HepG2 (cell line): ENCODE data around the gene DPP7. TPM values are rescaled to one million over a fixed set of nuclear protein-coding genes. Genes with fewer than 3 reads are reported as not detected.
A peak's percentile ranks its signal among the peaks of the same experiment; 100 is the strongest.

ENCODE experiments used
- ATM ChIP-seq: fragments of 450-650 bp; IDR thresholded peaks from 2 replicates; pipeline ENCODE4 v1.7.1; 2017; ENCODE audit warnings: mild to moderate bottlenecking, borderline replicate concordance
- CCDC6 ChIP-seq: sonication (generic); formaldehyde crosslinking; IDR thresholded peaks from 2 replicates; pipeline ENCODE4 v1.8.1; 2022; ENCODE audit warnings: mild to moderate bottlenecking, missing genetic modification reagents, moderate library complexity
- GATAD2A ChIP-seq: IDR thresholded peaks from 2 replicates; pipeline ENCODE4 v1.6.1; 2016
- MEF2D ChIP-seq: sonication (generic); formaldehyde crosslinking; IDR thresholded peaks from 2 replicates; pipeline ENCODE4 v1.5.1; 2020; ENCODE audit warnings: mild to moderate bottlenecking, missing genetic modification reagents
- PHF8 ChIP-seq: sonication (generic); formaldehyde crosslinking; IDR thresholded peaks from 2 replicates; pipeline ENCODE4 v1.5.0; 2020; ENCODE audit warnings: missing genetic modification reagents
- PPARG ChIP-seq: conservative IDR thresholded peaks from 2 replicates; pipeline ENCODE4 v1.6.1; 2016; ENCODE audit warnings: missing biosample characterization, missing genetic modification reagents
- RCOR2 ChIP-seq: IDR thresholded peaks from 2 replicates; pipeline ENCODE4 v1.6.1; 2016; ENCODE audit warnings: missing biosample characterization, missing genetic modification reagents
- SIN3B ChIP-seq: fragments of 150-350 bp; IDR thresholded peaks from 2 replicates; pipeline ENCODE4 v1.6.1; 2014; ENCODE audit warnings: low read length
- SOX6 ChIP-seq, 2 experiments: fragments of 450-650 bp in 1 of 2; sonication (generic) in 1 of 2; formaldehyde crosslinking in 1 of 2; IDR thresholded peaks; 2 replicates each; pipeline versions ENCODE4 v1.4.0 to v1.6.1; 2017 to 2020; ENCODE audit warnings: antibody characterized with exemption in 1 of 2, mild to moderate bottlenecking in 1 of 2, missing genetic modification reagents in 1 of 2
- SP2 ChIP-seq: sonication (generic); formaldehyde crosslinking; IDR thresholded peaks from 2 replicates; pipeline ENCODE4 v1.5.1; 2020; ENCODE audit warnings: mild to moderate bottlenecking, missing genetic modification reagents
- TARDBP ChIP-seq: sonication (generic); formaldehyde crosslinking; IDR thresholded peaks from 2 replicates; pipeline ENCODE4 v1.8.0; 2022; ENCODE audit warnings: mild to moderate bottlenecking, missing genetic modification reagents
- ZNF225 ChIP-seq: sonication (generic); formaldehyde crosslinking; IDR thresholded peaks from 2 replicates; pipeline ENCODE4 v1.4.0; 2020; ENCODE audit warnings: mild to moderate bottlenecking, missing genetic modification reagents
- ZNF468 ChIP-seq: sonication (generic); formaldehyde crosslinking; IDR thresholded peaks from 2 replicates; pipeline ENCODE4 v1.8.0; 2022; ENCODE audit warnings: mild to moderate bottlenecking, moderate library complexity, missing genetic modification reagents
- ZNF547 ChIP-seq: sonication (generic); formaldehyde crosslinking; IDR thresholded peaks from 2 replicates; pipeline ENCODE4 v1.5.1; 2020; ENCODE audit warnings: mild to moderate bottlenecking, missing genetic modification reagents
- ZNF737 ChIP-seq: sonication (generic); formaldehyde crosslinking; IDR thresholded peaks from 2 replicates; pipeline ENCODE4 v1.5.0; 2020; ENCODE audit warnings: missing genetic modification reagents, mild to moderate bottlenecking, borderline replicate concordance
- polyA plus RNA-seq, 8 experiments: library from polyadenylated mRNA; depleted of rRNA in 3 of 8; stranded (reverse) in 7 of 8; unstranded in 1 of 8; fragments of >200 nt; fragmentation: Illumina TruSeq in 4 of 8; extraction: Trizol in 4 of 8; gene quantifications; 2 replicates each; pipeline versions ENCODE4 v1.2.1 to v1.2.3, GENCODE V29; 2011 to 2016; ENCODE audit warnings: low read depth in 4 of 8, missing spikeins in 1 of 8, mixed read lengths in 1 of 8; ENCODE audit not compliant: insufficient read depth in 1 of 8
- total RNA-seq, 5 experiments: library from RNA; depleted of rRNA; stranded (reverse); fragments of >200 nt; fragmentation: Illumina TruSeq; extraction: Trizol; gene quantifications; 2 replicates each; pipeline ENCODE4 v1.2.3, GENCODE V29; 2016; ENCODE audit warnings: low read depth in 1 of 5
- TF ChIP-seq, protein P1 (sequence below): sonication (generic); formaldehyde crosslinking; IDR thresholded peaks from 2 replicates; pipeline ENCODE4 v1.4.0; 2020; ENCODE audit warnings: missing genetic modification reagents
- TF ChIP-seq, protein P2 (sequence below): sonication (generic); formaldehyde crosslinking; IDR thresholded peaks from 2 replicates; pipeline ENCODE4 v1.9.0; 2022; ENCODE audit warnings: low read depth, missing genetic modification reagents
- TF ChIP-seq, protein P3 (sequence below): sonication (generic); formaldehyde crosslinking; IDR thresholded peaks from 2 replicates; pipeline ENCODE4 v1.4.0; 2020; ENCODE audit warnings: mild to moderate bottlenecking, missing genetic modification reagents
- TF ChIP-seq, protein P4 (sequence below): sonication (generic); formaldehyde crosslinking; IDR thresholded peaks from 2 replicates; pipeline ENCODE4 v1.4.0; 2020; ENCODE audit warnings: missing genetic modification reagents
- TF ChIP-seq, protein P5 (sequence below): sonication (generic); formaldehyde crosslinking; IDR thresholded peaks from 2 replicates; pipeline ENCODE4 v1.8.1; 2023; ENCODE audit warnings: mild to moderate bottlenecking, missing genetic modification reagents
- TF ChIP-seq, protein P6 (sequence below): sonication (generic); IDR thresholded peaks from 2 replicates; pipeline ENCODE4 v1.6.1; 2016; ENCODE audit warnings: low read depth, borderline replicate concordance
- TF ChIP-seq, protein P7 (sequence below): sonication (generic); formaldehyde crosslinking; IDR thresholded peaks from 2 replicates; pipeline ENCODE4 v1.8.1; 2023; ENCODE audit warnings: mild to moderate bottlenecking, moderate library complexity, missing genetic modification reagents

The DPP7 gene
- total and polyA plus RNA-seq, 2 of the 13 experiments (the other 11 are each of a cell fraction or from before 2014, with no cell fraction given) = 1.2 to 4.5 TPM

DNA sequence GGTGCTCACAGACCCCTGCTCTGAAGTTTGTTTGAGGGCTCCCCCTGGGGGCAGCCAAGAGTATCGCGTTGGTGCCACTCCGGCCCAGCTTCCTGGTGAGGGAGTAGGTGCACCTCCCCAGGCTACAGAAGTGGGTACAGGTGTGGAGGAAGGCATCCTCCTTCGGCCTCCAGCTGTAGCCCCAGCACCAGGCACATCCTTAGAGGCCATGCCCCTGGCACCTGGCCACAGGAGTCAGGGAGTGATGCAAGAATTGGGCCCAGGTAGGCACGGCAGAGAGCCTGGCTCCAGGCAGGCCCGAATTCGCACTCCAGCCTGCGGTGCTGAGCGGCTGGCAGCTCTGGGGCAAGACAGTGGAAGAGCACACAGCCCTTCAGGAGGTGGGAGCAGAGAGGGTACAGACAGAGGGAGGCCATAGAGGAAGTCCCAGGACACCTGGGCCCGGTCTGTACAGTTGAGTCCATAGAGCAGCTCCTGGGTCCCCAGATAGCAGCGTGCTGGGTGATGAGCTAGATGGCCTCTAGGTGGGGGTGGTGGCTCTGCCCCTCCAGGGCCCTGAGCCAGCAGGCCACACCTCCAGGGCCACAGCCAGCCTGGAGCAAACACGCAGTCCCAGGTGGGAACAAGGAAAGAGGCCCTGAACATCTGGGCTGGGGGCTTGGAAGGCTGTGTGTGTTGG is 46.5 kb downstream of the DPP7 start (continued):
- TF ChIP-seq, protein P1, sequence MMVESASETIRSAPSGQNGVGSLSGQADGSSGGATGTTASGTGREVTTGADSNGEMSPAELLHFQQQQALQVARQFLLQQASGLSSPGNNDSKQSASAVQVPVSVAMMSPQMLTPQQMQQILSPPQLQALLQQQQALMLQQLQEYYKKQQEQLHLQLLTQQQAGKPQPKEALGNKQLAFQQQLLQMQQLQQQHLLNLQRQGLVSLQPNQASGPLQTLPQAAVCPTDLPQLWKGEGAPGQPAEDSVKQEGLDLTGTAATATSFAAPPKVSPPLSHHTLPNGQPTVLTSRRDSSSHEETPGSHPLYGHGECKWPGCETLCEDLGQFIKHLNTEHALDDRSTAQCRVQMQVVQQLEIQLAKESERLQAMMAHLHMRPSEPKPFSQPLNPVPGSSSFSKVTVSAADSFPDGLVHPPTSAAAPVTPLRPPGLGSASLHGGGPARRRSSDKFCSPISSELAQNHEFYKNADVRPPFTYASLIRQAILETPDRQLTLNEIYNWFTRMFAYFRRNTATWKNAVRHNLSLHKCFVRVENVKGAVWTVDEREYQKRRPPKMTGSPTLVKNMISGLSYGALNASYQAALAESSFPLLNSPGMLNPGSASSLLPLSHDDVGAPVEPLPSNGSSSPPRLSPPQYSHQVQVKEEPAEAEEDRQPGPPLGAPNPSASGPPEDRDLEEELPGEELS (CRISPR knock-in tag) = 0 out of 2 replicates have a peak, but pooled peaks have one; percentile 18
- no peak for TF ChIP-seq ZNF737 (CRISPR knock-in tag)
- no peak for TF ChIP-seq SP2 (CRISPR knock-in tag)
- TF ChIP-seq, protein P2, sequence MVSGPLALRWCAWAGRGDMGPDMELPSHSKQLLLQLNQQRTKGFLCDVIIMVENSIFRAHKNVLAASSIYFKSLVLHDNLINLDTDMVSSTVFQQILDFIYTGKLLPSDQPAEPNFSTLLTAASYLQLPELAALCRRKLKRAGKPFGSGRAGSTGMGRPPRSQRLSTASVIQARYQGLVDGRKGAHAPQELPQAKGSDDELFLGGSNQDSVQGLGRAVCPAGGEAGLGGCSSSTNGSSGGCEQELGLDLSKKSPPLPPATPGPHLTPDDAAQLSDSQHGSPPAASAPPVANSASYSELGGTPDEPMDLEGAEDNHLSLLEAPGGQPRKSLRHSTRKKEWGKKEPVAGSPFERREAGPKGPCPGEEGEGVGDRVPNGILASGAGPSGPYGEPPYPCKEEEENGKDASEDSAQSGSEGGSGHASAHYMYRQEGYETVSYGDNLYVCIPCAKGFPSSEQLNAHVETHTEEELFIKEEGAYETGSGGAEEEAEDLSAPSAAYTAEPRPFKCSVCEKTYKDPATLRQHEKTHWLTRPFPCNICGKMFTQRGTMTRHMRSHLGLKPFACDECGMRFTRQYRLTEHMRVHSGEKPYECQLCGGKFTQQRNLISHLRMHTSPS = peak; percentile 34; the same call in 1 of the 2 replicates
- TF ChIP-seq GATAD2A = 0 out of 2 replicates have a peak, but pooled peaks have one; percentile 10
- TF ChIP-seq, protein P3, sequence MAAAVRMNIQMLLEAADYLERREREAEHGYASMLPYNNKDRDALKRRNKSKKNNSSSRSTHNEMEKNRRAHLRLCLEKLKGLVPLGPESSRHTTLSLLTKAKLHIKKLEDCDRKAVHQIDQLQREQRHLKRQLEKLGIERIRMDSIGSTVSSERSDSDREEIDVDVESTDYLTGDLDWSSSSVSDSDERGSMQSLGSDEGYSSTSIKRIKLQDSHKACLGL = 0 out of 2 replicates have a peak, but pooled peaks have one; percentile 60
- TF ChIP-seq ZNF225 (CRISPR knock-in tag) = no peak
- TF ChIP-seq SOX6 (IDR thresholded peaks at IDR 0.05) = no peak
- TF ChIP-seq SOX6 (CRISPR knock-in tag; IDR thresholded peaks at IDR 0.05) = peak; percentile 70
- TF ChIP-seq ATM = no peak
- 0 out of 2 replicates have a peak, but pooled peaks have one; percentile 17 for TF ChIP-seq ZNF468
- TF ChIP-seq, protein P4, sequence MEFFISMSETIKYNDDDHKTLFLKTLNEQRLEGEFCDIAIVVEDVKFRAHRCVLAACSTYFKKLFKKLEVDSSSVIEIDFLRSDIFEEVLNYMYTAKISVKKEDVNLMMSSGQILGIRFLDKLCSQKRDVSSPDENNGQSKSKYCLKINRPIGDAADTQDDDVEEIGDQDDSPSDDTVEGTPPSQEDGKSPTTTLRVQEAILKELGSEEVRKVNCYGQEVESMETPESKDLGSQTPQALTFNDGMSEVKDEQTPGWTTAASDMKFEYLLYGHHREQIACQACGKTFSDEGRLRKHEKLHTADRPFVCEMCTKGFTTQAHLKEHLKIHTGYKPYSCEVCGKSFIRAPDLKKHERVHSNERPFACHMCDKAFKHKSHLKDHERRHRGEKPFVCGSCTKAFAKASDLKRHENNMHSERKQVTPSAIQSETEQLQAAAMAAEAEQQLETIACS (CRISPR knock-in tag) = no peak
- no peak for TF ChIP-seq PPARG (CRISPR knock-in tag)
- TF ChIP-seq, protein P5, sequence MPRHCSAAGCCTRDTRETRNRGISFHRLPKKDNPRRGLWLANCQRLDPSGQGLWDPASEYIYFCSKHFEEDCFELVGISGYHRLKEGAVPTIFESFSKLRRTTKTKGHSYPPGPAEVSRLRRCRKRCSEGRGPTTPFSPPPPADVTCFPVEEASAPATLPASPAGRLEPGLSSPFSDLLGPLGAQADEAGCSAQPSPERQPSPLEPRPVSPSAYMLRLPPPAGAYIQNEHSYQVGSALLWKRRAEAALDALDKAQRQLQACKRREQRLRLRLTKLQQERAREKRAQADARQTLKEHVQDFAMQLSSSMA (CRISPR knock-in tag) = no peak
- no peak for TF ChIP-seq CCDC6 (CRISPR knock-in tag)
- TF ChIP-seq, protein P6, sequence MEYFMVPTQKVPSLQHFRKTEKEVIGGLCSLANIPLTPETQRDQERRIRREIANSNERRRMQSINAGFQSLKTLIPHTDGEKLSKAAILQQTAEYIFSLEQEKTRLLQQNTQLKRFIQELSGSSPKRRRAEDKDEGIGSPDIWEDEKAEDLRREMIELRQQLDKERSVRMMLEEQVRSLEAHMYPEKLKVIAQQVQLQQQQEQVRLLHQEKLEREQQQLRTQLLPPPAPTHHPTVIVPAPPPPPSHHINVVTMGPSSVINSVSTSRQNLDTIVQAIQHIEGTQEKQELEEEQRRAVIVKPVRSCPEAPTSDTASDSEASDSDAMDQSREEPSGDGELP = peak; percentile 67; the same call in 1 of the 2 replicates
- 0 out of 2 replicates have a peak, but pooled peaks have one; percentile 15 for TF ChIP-seq TARDBP (CRISPR knock-in tag)
- TF ChIP-seq, protein P7, sequence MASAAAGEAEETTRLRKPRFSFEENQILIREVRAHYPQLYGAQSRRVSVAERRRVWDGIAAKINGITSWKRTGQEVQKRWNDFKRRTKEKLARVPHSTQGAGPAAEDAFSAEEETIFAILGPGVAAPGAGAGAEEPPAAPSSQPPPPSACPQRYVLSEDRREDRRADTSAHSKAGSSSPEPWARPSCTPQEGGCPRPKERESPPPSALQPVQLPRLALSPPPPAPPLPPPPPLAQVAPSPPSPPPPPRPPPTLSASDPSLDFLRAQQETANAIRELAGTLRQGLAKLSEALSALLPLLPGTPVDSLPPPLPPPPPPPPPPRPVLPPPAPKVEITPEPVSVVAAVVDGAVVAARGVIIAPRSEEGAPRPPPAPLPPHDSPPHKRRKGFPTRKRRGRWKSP (CRISPR knock-in tag) = 0 out of 2 replicates have a peak, but pooled peaks have one; percentile 7
- no peak for TF ChIP-seq SIN3B
- TF ChIP-seq ZNF547 = peak; percentile 87; the same call in 1 of the 2 replicates
- no peak for TF ChIP-seq PHF8 (CRISPR knock-in tag)
- TF ChIP-seq MEF2D = no peak
- TF ChIP-seq RCOR2 (CRISPR knock-in tag) = no peak
